WI38 (cell line): ENCODE results near the gene CPT1B.
"Not testable (repeated sequence)": the region's sequence is repeated elsewhere in the genome, so short reads cannot be mapped to it uniquely, and the experiment has no call there.

Source experiments
- H3K4me3 ChIP-seq: 2 replicates; pipeline ENCODE4 v1.5.1; 2011; ENCODE audit warnings: low read depth, mild to moderate bottlenecking, control low read depth, low read length
- CTCF ChIP-seq: IDR thresholded peaks from 2 replicates; pipeline ENCODE4 v1.5.1; 2012; ENCODE audit warnings: low read depth, mild to moderate bottlenecking, control low read depth, low read length

CPT1B gene

GRCh38 chr22:50612168-50612527 lies 33.9 kb upstream of the CPT1B start:
- TF ChIP-seq CTCF: no peak

GRCh38 chr22:50611341-50612060 lies 33.3 kb upstream of the CPT1B start:
- no peak for TF ChIP-seq CTCF
- H3K4me3 ChIP-seq: no peak overlapping the region

More at GRCh38 chr22:50612168-50612527, 33.9 kb upstream of the CPT1B start:
- H3K4me3 ChIP-seq: no peak overlapping the region

GRCh38 chr22:50610581-50610980 lies 32.4 kb upstream of the CPT1B start:
- TF ChIP-seq CTCF: no peak
- H3K4me3 ChIP-seq: no peak overlapping the region

- no peak overlapping the region for H3K4me3 ChIP-seq
- no peak for TF ChIP-seq CTCF
Observed at GRCh38 chr22:50610041-50610451, 31.8 kb upstream of the CPT1B start.

GRCh38 chr22:50609599-50609998 lies 31.4 kb upstream of the CPT1B start:
- TF ChIP-seq CTCF: no peak
- H3K4me3 ChIP-seq: no peak overlapping the region

GRCh38 chr22:50608996-50609395 lies 30.8 kb upstream of the CPT1B start:
- TF ChIP-seq CTCF: no peak
- no peak overlapping the region for H3K4me3 ChIP-seq

- H3K4me3 ChIP-seq: not testable (repeated sequence)
Observed at GRCh38 chr22:50608058-50608840, 30.0 kb upstream of the CPT1B start.
